T-cell (primary cell): Measurements from ENCODE around the gene HBG2. TPM values are rescaled to one million over a fixed set of nuclear protein-coding genes. Genes with fewer than 3 reads are reported as not detected.

Experiments used
- ATAC-seq, 4 experiments: fragments of 200-7000 bp in 3 of 4; fragments of 150-1000 bp in 1 of 4; cut with Tn5 transposase; replicated peaks in 1 of 4; 1 replicate in 3 of 4; 2 replicates in 1 of 4; pipeline ENCODE4 v1.10.0; 2021; ENCODE audit warnings: moderate library complexity in 3 of 4, mild to moderate bottlenecking in 2 of 4, moderate number of reproducible peaks in 1 of 4
- CTCF ChIA-PET, 2 donors: fragments of 300-600 bp; sonication (Branson Sonifier 250); formaldehyde crosslinking; loops; one replicate each; lab custom pipeline; 2022; ENCODE audit warnings: antibody characterized with exemption in 2 of 2; lab: Charles Lee
- POLR2A ChIA-PET, 2 donors: fragments of 300-600 bp; sonication (Branson Sonifier 250); formaldehyde crosslinking; loops; one replicate each; lab custom pipeline; 2022; ENCODE audit warnings: antibody characterized with exemption in 2 of 2; lab: Charles Lee
- DNase-seq, 35 experiments: peaks; one replicate each; pipeline versions ENCODE4 v3.0.0 to v3.0.0-alpha.2; 2013 to 2023
- H3K27ac ChIP-seq: one replicate; pipeline ENCODE4 v1.5.1; 2013; ENCODE audit warnings: low read length
- H3K27me3 ChIP-seq, 2 experiments: replicated peaks in 1 of 2; 1 replicate in 1 of 2; 2 replicates in 1 of 2; pipeline versions ENCODE4 v1.6.1 to v1.7.0; 2013; ENCODE audit warnings: low read length in 1 of 2, mixed read lengths in 1 of 2; ENCODE audit not compliant: control insufficient read depth in 2 of 2, insufficient read depth in 2 of 2; ENCODE audit errors: extremely low read depth in 1 of 2
- H3K36me3 ChIP-seq, 2 donors: 1 replicate in 1 of 2; 2 replicates in 1 of 2; pipeline versions ENCODE4 v1.6.1 to v1.7.0; 2013; ENCODE audit warnings: low read length in 1 of 2; ENCODE audit not compliant: control insufficient read depth in 2 of 2, insufficient read depth in 1 of 2; ENCODE audit errors: extremely low read depth in 1 of 2
- H3K4me1 ChIP-seq, 2 experiments: 1 replicate in 1 of 2; 2 replicates in 1 of 2; pipeline versions ENCODE4 v1.6.1 to v1.7.0; 2013; ENCODE audit warnings: low read length in 2 of 2, mixed read lengths in 1 of 2; ENCODE audit not compliant: insufficient read depth in 2 of 2, control insufficient read depth in 1 of 2; ENCODE audit errors: extremely low read depth in 1 of 2
- H3K4me3 ChIP-seq, 2 donors: 1 replicate in 1 of 2; 2 replicates in 1 of 2; pipeline versions ENCODE4 v1.5.1 to v1.7.0; 2013; ENCODE audit warnings: mild to moderate bottlenecking in 2 of 2, low read length in 1 of 2, moderate library complexity in 1 of 2; ENCODE audit not compliant: control insufficient read depth in 1 of 2; ENCODE audit errors: extremely low read depth in 1 of 2
- H3K9me3 ChIP-seq: 2 replicates; pipeline ENCODE4 v1.7.0; 2013
- H3K27ac Mint-ChIP-seq, 2 donors: one replicate each; pipeline ENCODE4 v1.8.0; 2020 to 2021; ENCODE audit warnings: mild to moderate bottlenecking in 2 of 2, mixed read lengths in 2 of 2
- H3K27me3 Mint-ChIP-seq, 2 donors: one replicate each; pipeline ENCODE4 v1.8.0; 2021 to 2022; ENCODE audit warnings: mixed read lengths in 2 of 2
- H3K36me3 Mint-ChIP-seq: one replicate; pipeline ENCODE4 v1.8.0; 2021; ENCODE audit warnings: mixed read lengths
- H3K4me1 Mint-ChIP-seq, 3 donors: one replicate each; pipeline ENCODE4 v1.8.0; 2020 to 2022; ENCODE audit warnings: mixed read lengths in 3 of 3, mild to moderate bottlenecking in 1 of 3
- H3K4me3 Mint-ChIP-seq, 3 donors: one replicate each; pipeline ENCODE4 v1.8.0; 2020 to 2022; ENCODE audit warnings: mild to moderate bottlenecking in 3 of 3, mixed read lengths in 3 of 3, moderate library complexity in 3 of 3
- H3K9me3 Mint-ChIP-seq, 3 donors: one replicate each; pipeline ENCODE4 v1.8.0; 2020 to 2022; ENCODE audit warnings: mixed read lengths in 3 of 3
- WGBS: methylation state at CpG from one replicate; pipeline ENCODE4 v1.1.5; 2013; ENCODE audit warnings: missing lambda C conversion rate; ENCODE audit not compliant: insufficient coverage; 5-methylcytosine and 5-hydroxymethylcytosine counted together
- total RNA-seq, 35 experiments: library from RNA in 6 of 35; stranded (reverse) in 6 of 35; fragments of 120-200 nt in 1 of 35; gene quantifications; one replicate each; pipeline versions ENCODE4 v1.2.1 to v1.2.4 and lab custom pipeline; 2013 to 2026

HBG2 gene
- total RNA-seq, 5 donors from 2014 or later (not counting 1 experiment from before 2014, with no cell fraction given) = 5.8 to 13.4 (median 8.2) TPM; not detected in 2

DNA sequence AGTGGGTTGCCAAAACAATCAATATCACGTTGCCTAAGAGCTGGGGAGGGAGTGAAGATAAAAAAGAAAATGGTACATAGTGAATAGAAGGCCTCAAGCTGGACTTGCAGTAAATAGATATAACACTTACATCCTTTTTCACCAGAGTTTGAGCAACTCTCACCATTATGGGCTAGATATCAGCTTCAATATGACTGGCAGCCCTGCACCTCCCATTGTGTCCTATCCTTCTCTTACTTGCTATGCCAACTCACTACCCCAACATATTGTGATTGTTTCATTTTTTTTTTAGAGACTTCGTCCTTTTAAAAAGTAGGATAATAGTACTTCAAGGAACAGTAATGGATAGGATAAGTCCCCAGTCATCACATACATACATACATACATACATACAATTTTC, 12.4 kb downstream of the HBG2 start:
- no peak for ATAC-seq
- H3K36me3 ChIP-seq = no peaks in the 10 kb centered on the region
- Mint-ChIP-seq H3K4me1 (no peaks in the 10 kb centered on the region), H3K27me3 (peaks cover 2 to 16% of the 10 kb centered on the region in 2 donors), H3K4me3 (no peak overlapping the region), H3K27ac (no peak overlapping the region), H3K9me3 (no peaks in the 10 kb centered on the region), H3K36me3 (no peaks in the 10 kb centered on the region)
- WGBS = no CpG with 5 or more reads among the region's 2 CpGs
- DNase-seq = no peak
- ChIA-PET CTCF (no interaction called here), POLR2A (no interaction called here)
- no peak overlapping the region for H3K4me3 ChIP-seq
- H3K27ac ChIP-seq = no peak overlapping the region
- H3K4me1 ChIP-seq = no peaks in the 10 kb centered on the region
- no peaks in the 10 kb centered on the region for H3K9me3 ChIP-seq
- H3K27me3 ChIP-seq = no peaks in the 10 kb centered on the region

DNA sequence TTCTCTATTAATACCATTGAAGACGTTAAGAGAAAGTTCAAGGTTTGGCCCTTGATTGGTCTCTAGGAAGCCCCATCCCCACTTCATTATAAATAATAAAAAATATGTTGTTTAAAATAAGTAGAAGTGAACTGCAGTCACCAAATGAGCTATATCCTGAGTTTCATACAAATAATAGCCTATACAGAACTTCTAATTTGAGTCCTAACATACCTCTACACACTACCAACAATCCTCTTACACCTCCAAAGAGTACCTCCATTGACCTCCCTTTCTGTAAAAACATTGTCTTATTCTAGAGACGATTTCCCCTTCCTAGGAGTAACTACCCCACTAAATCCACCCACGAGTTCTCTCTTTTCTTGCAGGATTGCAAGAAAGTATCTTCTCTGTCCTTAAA, 13.1 kb downstream of the HBG2 start:
- Mint-ChIP-seq H3K27ac (no peak overlapping the region), H3K4me3 (no peak overlapping the region), H3K4me1 (no peaks in the 10 kb centered on the region), H3K27me3 (peaks cover 2 to 18% of the 10 kb centered on the region in 2 donors), H3K9me3 (no peaks in the 10 kb centered on the region), H3K36me3 (no peaks in the 10 kb centered on the region)
- Histone ChIP-seq H3K27ac (no peak overlapping the region), H3K4me1 (no peaks in the 10 kb centered on the region), H3K9me3 (no peaks in the 10 kb centered on the region), H3K36me3 (no peaks in the 10 kb centered on the region), H3K27me3 (no peaks in the 10 kb centered on the region), H3K4me3 (no peak overlapping the region)
- POLR2A ChIA-PET = no interaction called here
- ATAC-seq (no peak), DNase-seq (no peak)
- CTCF ChIA-PET = no interaction called here
- 45% methylated on average over 2 of the region's 3 CpGs for WGBS

DNA sequence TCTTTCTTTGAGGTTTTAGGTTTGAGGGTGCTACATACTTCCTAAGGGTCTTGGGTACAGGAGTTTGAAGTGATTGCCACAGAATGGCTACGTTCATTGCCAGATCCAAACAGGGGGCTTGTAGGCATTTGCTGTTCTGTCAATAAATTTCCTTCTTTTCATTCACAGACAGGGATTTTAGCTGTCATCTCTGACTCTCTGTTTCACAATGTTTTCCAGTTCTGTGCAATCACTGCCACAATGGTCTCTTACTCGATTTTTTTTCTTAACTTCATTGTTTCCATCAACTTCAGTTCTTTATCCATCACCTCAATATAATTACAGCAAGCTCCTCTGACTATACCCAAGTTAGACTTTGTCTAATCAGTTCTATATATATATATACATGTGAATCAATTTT, 14.1 kb downstream of the HBG2 start:
- Histone ChIP-seq H3K9me3 (no peaks in the 10 kb centered on the region), H3K4me1 (no peaks in the 10 kb centered on the region), H3K27me3 (no peaks in the 10 kb centered on the region), H3K4me3 (no peak overlapping the region), H3K36me3 (no peaks in the 10 kb centered on the region), H3K27ac (no peak overlapping the region)
- H3K27me3 Mint-ChIP-seq = peaks cover 2 to 15% of the 10 kb centered on the region in 2 donors
- ATAC-seq = no peak
- no peaks in the 10 kb centered on the region for H3K36me3 Mint-ChIP-seq
- H3K27ac Mint-ChIP-seq = no peak overlapping the region
- 40% methylated on average over 1 of the region's 2 CpGs for WGBS
- H3K4me3 Mint-ChIP-seq = no peak overlapping the region
- CTCF ChIA-PET = no interaction called here
- DNase-seq = no peak
- H3K9me3 Mint-ChIP-seq = no peaks in the 10 kb centered on the region
- H3K4me1 Mint-ChIP-seq = no peaks in the 10 kb centered on the region
- POLR2A ChIA-PET = no interaction called here

DNA sequence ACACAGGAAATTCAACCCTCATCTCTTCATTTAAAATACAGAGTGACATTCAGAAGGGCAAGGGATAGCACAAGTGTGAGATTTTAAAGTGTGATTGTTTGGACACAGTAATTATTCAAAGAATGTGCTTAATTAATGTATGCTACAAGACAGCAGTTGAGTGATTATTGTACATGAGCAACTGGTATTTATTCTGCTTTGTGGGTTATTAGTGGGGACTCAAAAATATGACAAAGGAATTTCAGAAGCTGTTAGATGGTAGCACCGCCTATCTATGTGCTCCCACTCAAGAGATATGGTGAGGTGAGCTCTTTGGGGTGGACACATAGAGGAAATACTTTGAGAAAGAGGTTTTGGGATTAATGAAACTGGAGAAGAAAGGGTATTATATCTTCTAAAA, 14.5 kb downstream of the HBG2 start:
- H3K4me1 ChIP-seq = no peaks in the 10 kb centered on the region
- no peaks in the 10 kb centered on the region for H3K9me3 Mint-ChIP-seq
- H3K4me3 ChIP-seq = no peak overlapping the region
- 67% methylated on average over 1 of the region's 1 CpG for WGBS
- H3K4me3 Mint-ChIP-seq = no peak overlapping the region
- H3K27ac Mint-ChIP-seq = no peak overlapping the region
- H3K36me3 ChIP-seq = no peaks in the 10 kb centered on the region
- no peaks in the 10 kb centered on the region for H3K36me3 Mint-ChIP-seq
- H3K4me1 Mint-ChIP-seq = no peaks in the 10 kb centered on the region
- H3K27me3 ChIP-seq = no peaks in the 10 kb centered on the region
- ATAC-seq = no peak
- peaks cover 2 to 16% of the 10 kb centered on the region in 2 donors for H3K27me3 Mint-ChIP-seq
- no peak for DNase-seq
- H3K27ac ChIP-seq = no peak overlapping the region
- no peaks in the 10 kb centered on the region for H3K9me3 ChIP-seq
- CTCF ChIA-PET = no interaction called here
- POLR2A ChIA-PET = no interaction called here

DNA sequence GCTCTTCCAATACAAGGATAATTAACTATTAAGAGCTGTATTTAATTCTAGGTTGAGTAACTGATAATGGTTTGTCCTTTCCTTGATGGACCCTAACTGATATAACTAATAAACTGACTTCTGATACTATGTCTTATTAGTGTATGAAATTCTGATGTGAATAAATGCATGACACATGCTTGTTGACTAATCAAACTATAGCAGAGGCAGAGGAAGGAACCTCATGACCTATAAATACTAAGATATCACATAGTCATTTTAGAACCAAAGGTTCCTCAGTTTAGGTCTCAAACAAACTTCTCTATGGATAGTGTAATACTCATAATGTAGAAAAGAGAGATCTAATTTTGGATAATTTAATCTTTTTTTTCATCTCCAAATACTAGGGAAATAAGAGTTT, 15.5 kb downstream of the HBG2 start:
- Histone ChIP-seq H3K27ac (no peak overlapping the region), H3K9me3 (no peaks in the 10 kb centered on the region), H3K27me3 (no peaks in the 10 kb centered on the region), H3K4me3 (no peak overlapping the region), H3K36me3 (no peaks in the 10 kb centered on the region), H3K4me1 (peaks cover 0 to 3% of the 10 kb centered on the region in 2 experiments)
- ChIA-PET CTCF (no interaction called here), POLR2A (no interaction called here)
- Mint-ChIP-seq H3K36me3 (no peaks in the 10 kb centered on the region), H3K4me1 (peaks cover 0 to 5% (median 2%) of the 10 kb centered on the region in 3 donors), H3K27ac (no peak overlapping the region), H3K4me3 (no peak overlapping the region), H3K27me3 (peaks cover 2 to 11% of the 10 kb centered on the region in 2 donors), H3K9me3 (no peaks in the 10 kb centered on the region)
- no peak for DNase-seq
- no peak for ATAC-seq

- Histone ChIP-seq H3K27me3 (no peaks in the 10 kb centered on the region), H3K27ac (no peak overlapping the region), H3K36me3 (no peaks in the 10 kb centered on the region), H3K9me3 (no peaks in the 10 kb centered on the region), H3K4me3 (no peak overlapping the region), H3K4me1 (peaks cover 0 to 3% of the 10 kb centered on the region in 2 experiments)
- ChIA-PET CTCF (no interaction called here), POLR2A (no interaction called here)
- peaks cover 0 to 5% (median 2%) of the 10 kb centered on the region in 3 donors for H3K4me1 Mint-ChIP-seq
- no peak overlapping the region for H3K27ac Mint-ChIP-seq
- peaks cover 2 to 11% of the 10 kb centered on the region in 2 donors for H3K27me3 Mint-ChIP-seq
- no peak for ATAC-seq
- no CpG with 5 or more reads among the region's 2 CpGs for WGBS
- no peaks in the 10 kb centered on the region for H3K36me3 Mint-ChIP-seq
- no peak overlapping the region for H3K4me3 Mint-ChIP-seq
- DNase-seq = no peak
- no peaks in the 10 kb centered on the region for H3K9me3 Mint-ChIP-seq
Measured at GRCh38 chr11:5238486-5238885, 16.1 kb downstream of the HBG2 start.

GRCh38 chr11:5237420-5237819, 17.2 kb downstream of the HBG2 start:
- ChIA-PET CTCF (no interaction called here), POLR2A (no interaction called here)
- no peak for ATAC-seq
- H3K4me1 Mint-ChIP-seq = peaks cover 0 to 5% (median 2%) of the 10 kb centered on the region in 3 donors
- 100% methylated on average over 1 of the region's 2 CpGs for WGBS
- H3K4me3 ChIP-seq = no peak overlapping the region
- no peaks in the 10 kb centered on the region for H3K36me3 ChIP-seq
- H3K27ac ChIP-seq = no peak overlapping the region
- no peak overlapping the region for H3K27ac Mint-ChIP-seq
- H3K9me3 Mint-ChIP-seq = no peaks in the 10 kb centered on the region
- H3K4me3 Mint-ChIP-seq = no peak overlapping the region
- peaks cover 0 to 3% of the 10 kb centered on the region in 2 experiments for H3K4me1 ChIP-seq
- H3K27me3 ChIP-seq = no peaks in the 10 kb centered on the region
- no peaks in the 10 kb centered on the region for H3K36me3 Mint-ChIP-seq
- no peaks in the 10 kb centered on the region for H3K9me3 ChIP-seq
- peaks cover 2 to 11% of the 10 kb centered on the region in 2 donors for H3K27me3 Mint-ChIP-seq
- no peak for DNase-seq
